Trophoblast cell (in vitro differentiated cells and primary cell): ENCODE results near the gene UBXN4.
A peak's percentile ranks its signal among the peaks of the same experiment; 100 is the strongest.

Experiments
- DNase-seq, 2 donors: peaks; one replicate each; pipeline ENCODE4 v3.0.0-alpha.2; 2016
- H2AFZ ChIP-seq: 2 replicates; pipeline ENCODE4 v1.6.1; 2013; ENCODE audit warnings: low read length, moderate library complexity, mild to moderate bottlenecking; ENCODE audit not compliant: insufficient read depth, poor library complexity
- H2AK5ac ChIP-seq: 2 replicates; pipeline ENCODE4 v1.6.1; 2013; ENCODE audit warnings: mild to moderate bottlenecking, low read length
- H2BK120ac ChIP-seq: 2 replicates; pipeline ENCODE4 v1.6.1; 2013; ENCODE audit warnings: low read length, mild to moderate bottlenecking, moderate library complexity; ENCODE audit not compliant: insufficient read depth, poor library complexity
- H2BK12ac ChIP-seq: 2 replicates; pipeline ENCODE4 v1.6.1; 2013; ENCODE audit warnings: mild to moderate bottlenecking, low read length, moderate library complexity
- H2BK5ac ChIP-seq: 2 replicates; pipeline ENCODE4 v1.6.1; 2013; ENCODE audit warnings: low read length, low read depth, moderate library complexity, mild to moderate bottlenecking; ENCODE audit not compliant: poor library complexity
- H3K14ac ChIP-seq: 2 replicates; pipeline ENCODE4 v1.6.1; 2013; ENCODE audit warnings: mild to moderate bottlenecking, low read length
- H3K18ac ChIP-seq: 2 replicates; pipeline ENCODE4 v1.6.1; 2013; ENCODE audit warnings: mild to moderate bottlenecking, low read length
- H3K23ac ChIP-seq: 2 replicates; pipeline ENCODE4 v1.6.1; 2013; ENCODE audit warnings: low read length
- H3K27ac ChIP-seq: 2 replicates; pipeline ENCODE4 v1.5.1; 2013; ENCODE audit warnings: low read depth, mild to moderate bottlenecking, inconsistent platforms, low read length, moderate library complexity
- H3K27me3 ChIP-seq: 2 replicates; pipeline ENCODE4 v1.6.1; 2013; ENCODE audit warnings: inconsistent platforms, mild to moderate bottlenecking, low read length, moderate library complexity; ENCODE audit not compliant: insufficient read depth
- H3K36me3 ChIP-seq, 2 experiments: 1 replicate in 1 of 2; 2 replicates in 1 of 2; pipeline ENCODE4 v1.6.1; 2013; ENCODE audit warnings: low read length in 2 of 2, mild to moderate bottlenecking in 2 of 2, moderate library complexity in 1 of 2; ENCODE audit not compliant: insufficient read depth in 2 of 2, control insufficient read depth in 1 of 2
- H3K4ac ChIP-seq: 2 replicates; pipeline ENCODE4 v1.6.1; 2013; ENCODE audit warnings: low read depth, mild to moderate bottlenecking, low read length, moderate library complexity
- H3K4me1 ChIP-seq, 2 experiments: 1 replicate in 1 of 2; 2 replicates in 1 of 2; pipeline ENCODE4 v1.6.1; 2013; ENCODE audit warnings: low read length in 2 of 2, mild to moderate bottlenecking in 2 of 2, moderate library complexity in 1 of 2; ENCODE audit not compliant: insufficient read depth in 2 of 2, control insufficient read depth in 1 of 2
- H3K4me2 ChIP-seq: 2 replicates; pipeline ENCODE4 v1.6.1; 2013; ENCODE audit warnings: inconsistent platforms, mild to moderate bottlenecking, low read length, moderate library complexity
- H3K4me3 ChIP-seq: 2 replicates; pipeline ENCODE4 v1.5.1; 2013; ENCODE audit warnings: mild to moderate bottlenecking, low read depth, low read length, inconsistent platforms
- H3K79me1 ChIP-seq: one replicate; pipeline ENCODE4 v1.6.1; 2013; ENCODE audit warnings: low read length
- H3K79me2 ChIP-seq: 2 replicates; pipeline ENCODE4 v1.6.1; 2013; ENCODE audit warnings: low read length, mild to moderate bottlenecking; ENCODE audit not compliant: control insufficient read depth, insufficient read depth, poor library complexity
- H3K9ac ChIP-seq: 2 replicates; pipeline ENCODE4 v1.6.1; 2013; ENCODE audit warnings: mild to moderate bottlenecking, low read length
- H3K9me3 ChIP-seq: 2 replicates; pipeline ENCODE4 v1.6.1; 2013; ENCODE audit warnings: low read depth, mild to moderate bottlenecking, control low read depth, inconsistent platforms, low read length; ENCODE audit not compliant: insufficient read depth
- H4K12ac ChIP-seq: 2 replicates; pipeline ENCODE4 v1.6.1; 2013; ENCODE audit warnings: low read depth, mild to moderate bottlenecking, low read length, moderate library complexity
- H4K8ac ChIP-seq: 2 replicates; pipeline ENCODE4 v1.6.1; 2013; ENCODE audit warnings: low read depth, mild to moderate bottlenecking, low read length, moderate library complexity
- H4K91ac ChIP-seq: one replicate; pipeline ENCODE4 v1.6.1; 2013; ENCODE audit warnings: low read depth, mild to moderate bottlenecking, low read length, moderate library complexity
- WGBS: extraction: QIAGEN DNeasy Blood & Tissue Kit; methylation state at CpG from one replicate; pipeline ENCODE4 v1.1.7; 2013; ENCODE audit warnings: missing lambda C conversion rate; ENCODE audit not compliant: insufficient read length, insufficient coverage; ENCODE audit errors: extremely low coverage; 5-methylcytosine and 5-hydroxymethylcytosine counted together

Gene UBXN4

GRCh38 chr2:135796606-135797005 is 55.0 kb downstream of the UBXN4 start:
- no peak overlapping the region for H3K4ac ChIP-seq
- H4K12ac ChIP-seq, result no peak overlapping the region
- no peak overlapping the region for H3K23ac ChIP-seq
- no peak overlapping the region for H3K4me3 ChIP-seq
- H3K9me3 ChIP-seq, result no peaks in the 10 kb centered on the region
- DNase-seq, result no peak
- H2BK12ac ChIP-seq, result no peak overlapping the region
- H3K36me3 ChIP-seq, result no peaks in the 10 kb centered on the region
- H3K79me1 ChIP-seq, result no peaks in the 10 kb centered on the region
- no peak overlapping the region for H3K4me2 ChIP-seq
- H4K91ac ChIP-seq, result no peak overlapping the region
- no peak overlapping the region for H3K27ac ChIP-seq
- WGBS, result no CpG with 5 or more reads among the region's 8 CpGs
- H3K79me2 ChIP-seq, result no peaks in the 10 kb centered on the region
- H2AFZ ChIP-seq, result no peak overlapping the region
- no peaks in the 10 kb centered on the region for H3K27me3 ChIP-seq
- no peak overlapping the region for H2BK5ac ChIP-seq
- H2BK120ac ChIP-seq, result no peak overlapping the region
- no peak overlapping the region for H3K18ac ChIP-seq
- H3K14ac ChIP-seq, result no peak overlapping the region
- no peak overlapping the region for H4K8ac ChIP-seq
- H3K9ac ChIP-seq, result no peak overlapping the region
- H2AK5ac ChIP-seq, result no peak overlapping the region
- no peaks in the 10 kb centered on the region for H3K4me1 ChIP-seq

GRCh38 chr2:135797497-135798274 is 56.0 kb downstream of the UBXN4 start:
- H3K27ac ChIP-seq, result no peak overlapping the region
- H3K4me1 ChIP-seq, result no peaks in the 10 kb centered on the region
- no peak overlapping the region for H3K4me3 ChIP-seq
- no peaks in the 10 kb centered on the region for H3K79me1 ChIP-seq
- no peak overlapping the region for H2BK120ac ChIP-seq
- no peak overlapping the region for H4K91ac ChIP-seq
- H3K9me3 ChIP-seq, result no peaks in the 10 kb centered on the region
- no peak overlapping the region for H3K14ac ChIP-seq
- H3K4me2 ChIP-seq, result no peak overlapping the region
- DNase-seq, result peak; percentile 72 to 87
- no peak overlapping the region for H3K9ac ChIP-seq
- H4K8ac ChIP-seq, result no peak overlapping the region
- no peak overlapping the region for H2AFZ ChIP-seq
- WGBS, result no CpG with 5 or more reads among the region's 22 CpGs
- no peaks in the 10 kb centered on the region for H3K36me3 ChIP-seq
- no peak overlapping the region for H2AK5ac ChIP-seq
- no peak overlapping the region for H2BK5ac ChIP-seq
- H3K4ac ChIP-seq, result no peak overlapping the region
- no peak overlapping the region for H3K18ac ChIP-seq
- H3K27me3 ChIP-seq, result no peaks in the 10 kb centered on the region
- no peak overlapping the region for H3K23ac ChIP-seq
- no peak overlapping the region for H2BK12ac ChIP-seq
- H3K79me2 ChIP-seq, result no peaks in the 10 kb centered on the region
- no peak overlapping the region for H4K12ac ChIP-seq

- Histone ChIP-seq H3K23ac (no peak overlapping the region), H2BK5ac (no peak overlapping the region), H3K27ac (no peak overlapping the region), H2BK120ac (no peak overlapping the region), H3K4me3 (no peak overlapping the region), H3K9me3 (no peaks in the 10 kb centered on the region), H3K36me3 (no peaks in the 10 kb centered on the region), H4K91ac (no peak overlapping the region), H3K18ac (no peak overlapping the region), H3K27me3 (no peaks in the 10 kb centered on the region), H3K79me1 (no peaks in the 10 kb centered on the region), H3K14ac (no peak overlapping the region), H2BK12ac (no peak overlapping the region), H4K8ac (no peak overlapping the region), H3K4ac (no peak overlapping the region), H2AK5ac (no peak overlapping the region), H2AFZ (no peak overlapping the region), H3K4me1 (no peaks in the 10 kb centered on the region), H3K79me2 (no peaks in the 10 kb centered on the region), H3K4me2 (no peak overlapping the region), H4K12ac (no peak overlapping the region), H3K9ac (no peak overlapping the region)
- WGBS, result no CpG with 5 or more reads among the region's 5 CpGs
- no peak for DNase-seq
Measured at GRCh38 chr2:135798275-135798705, 56.6 kb downstream of the UBXN4 start.

- H2BK5ac ChIP-seq, result no peak overlapping the region
- H3K9ac ChIP-seq, result no peak overlapping the region
- H3K4me1 ChIP-seq, result no peaks in the 10 kb centered on the region
- no peak overlapping the region for H3K14ac ChIP-seq
- DNase-seq, result no peak
- H3K79me2 ChIP-seq, result no peaks in the 10 kb centered on the region
- no peaks in the 10 kb centered on the region for H3K36me3 ChIP-seq
- H3K4me3 ChIP-seq, result no peak overlapping the region
- no peak overlapping the region for H3K18ac ChIP-seq
- H3K79me1 ChIP-seq, result no peaks in the 10 kb centered on the region
- H3K4me2 ChIP-seq, result no peak overlapping the region
- H3K27me3 ChIP-seq, result no peaks in the 10 kb centered on the region
- H2BK120ac ChIP-seq, result no peak overlapping the region
- H3K23ac ChIP-seq, result no peak overlapping the region
- no peak overlapping the region for H3K4ac ChIP-seq
- H4K12ac ChIP-seq, result no peak overlapping the region
- H2BK12ac ChIP-seq, result no peak overlapping the region
- WGBS, result no CpG with 5 or more reads among the region's 4 CpGs
- H4K91ac ChIP-seq, result no peak overlapping the region
- no peaks in the 10 kb centered on the region for H3K9me3 ChIP-seq
- H4K8ac ChIP-seq, result no peak overlapping the region
- no peak overlapping the region for H2AK5ac ChIP-seq
- no peak overlapping the region for H2AFZ ChIP-seq
- H3K27ac ChIP-seq, result no peak overlapping the region
Measured at GRCh38 chr2:135798762-135799161, 57.1 kb downstream of the UBXN4 start.
